NB4 (cell line): ENCODE results near the gene ZBP1.

Experiments used
- DNase-seq: peaks from one replicate; pipeline ENCODE4 v3.0.0; 2010; ENCODE audit warnings: low read depth
- H3K4me3 ChIP-seq: one replicate; pipeline ENCODE4 v1.5.1; 2011; ENCODE audit warnings: mild to moderate bottlenecking, low read depth, low read length, moderate library complexity
- CTCF ChIP-seq: IDR thresholded peaks from one replicate; pipeline ENCODE4 v1.5.1; 2012; ENCODE audit warnings: low read depth, low read length
- MYC ChIP-seq: IDR thresholded peaks from 2 replicates; pipeline ENCODE4 v1.6.1; 2011; ENCODE audit warnings: low read depth, low read length
- POLR2A ChIP-seq: IDR thresholded peaks from 2 replicates; pipeline ENCODE4 v1.6.1; 2011; ENCODE audit warnings: mild to moderate bottlenecking; ENCODE audit not compliant: insufficient read length; ENCODE audit errors: extremely low read depth
- TF ChIP-seq, protein P1 (sequence below): IDR thresholded peaks from 2 replicates; pipeline ENCODE4 v1.6.1; 2011; ENCODE audit warnings: low read depth, low read length

Gene ZBP1

DNA sequence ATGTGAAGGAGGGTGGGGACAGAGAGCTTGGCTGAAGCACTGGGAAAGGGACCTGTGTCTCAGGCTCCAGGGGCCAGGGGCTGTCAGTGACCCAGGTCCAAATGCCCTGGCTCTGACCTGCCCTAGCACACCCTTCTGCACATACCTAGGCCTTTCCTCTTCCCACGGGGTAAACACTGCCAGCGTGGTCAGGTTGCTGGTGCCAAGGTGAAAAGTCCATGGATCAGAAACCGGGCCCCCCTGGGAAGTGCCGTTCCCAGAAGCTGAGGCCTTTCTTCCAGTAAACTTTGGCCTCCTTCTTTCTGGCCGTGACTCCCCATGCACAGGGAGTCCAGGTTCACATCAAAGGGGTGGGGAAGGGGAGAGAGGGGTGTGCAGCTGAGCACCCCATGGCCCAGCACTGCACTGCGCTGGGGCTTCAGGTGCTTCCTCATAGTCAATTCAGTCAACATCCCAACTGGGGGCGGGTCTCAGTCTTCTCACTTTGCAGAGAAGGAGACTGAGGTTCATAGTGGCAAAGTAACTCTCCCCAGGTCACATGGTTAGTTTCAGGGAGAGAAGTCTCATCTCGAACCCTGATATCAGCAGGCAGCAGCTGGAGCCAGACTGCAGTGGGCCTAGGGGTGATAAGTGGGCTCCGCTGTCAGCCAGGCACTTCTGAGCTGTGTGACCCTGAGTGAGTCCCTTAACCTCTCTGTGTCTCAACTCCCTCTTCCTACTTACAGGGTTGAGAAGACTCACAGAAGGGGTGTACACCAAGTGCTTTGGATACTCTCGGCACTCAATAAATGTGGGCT lies 42.3 kb downstream of the ZBP1 start:
- TF ChIP-seq, protein P1, sequence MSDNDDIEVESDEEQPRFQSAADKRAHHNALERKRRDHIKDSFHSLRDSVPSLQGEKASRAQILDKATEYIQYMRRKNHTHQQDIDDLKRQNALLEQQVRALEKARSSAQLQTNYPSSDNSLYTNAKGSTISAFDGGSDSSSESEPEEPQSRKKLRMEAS, result no peak
- TF ChIP-seq CTCF, result no peak
- TF ChIP-seq POLR2A, result no peak
- TF ChIP-seq MYC, result no peak
- DNase-seq, result no peak

DNA sequence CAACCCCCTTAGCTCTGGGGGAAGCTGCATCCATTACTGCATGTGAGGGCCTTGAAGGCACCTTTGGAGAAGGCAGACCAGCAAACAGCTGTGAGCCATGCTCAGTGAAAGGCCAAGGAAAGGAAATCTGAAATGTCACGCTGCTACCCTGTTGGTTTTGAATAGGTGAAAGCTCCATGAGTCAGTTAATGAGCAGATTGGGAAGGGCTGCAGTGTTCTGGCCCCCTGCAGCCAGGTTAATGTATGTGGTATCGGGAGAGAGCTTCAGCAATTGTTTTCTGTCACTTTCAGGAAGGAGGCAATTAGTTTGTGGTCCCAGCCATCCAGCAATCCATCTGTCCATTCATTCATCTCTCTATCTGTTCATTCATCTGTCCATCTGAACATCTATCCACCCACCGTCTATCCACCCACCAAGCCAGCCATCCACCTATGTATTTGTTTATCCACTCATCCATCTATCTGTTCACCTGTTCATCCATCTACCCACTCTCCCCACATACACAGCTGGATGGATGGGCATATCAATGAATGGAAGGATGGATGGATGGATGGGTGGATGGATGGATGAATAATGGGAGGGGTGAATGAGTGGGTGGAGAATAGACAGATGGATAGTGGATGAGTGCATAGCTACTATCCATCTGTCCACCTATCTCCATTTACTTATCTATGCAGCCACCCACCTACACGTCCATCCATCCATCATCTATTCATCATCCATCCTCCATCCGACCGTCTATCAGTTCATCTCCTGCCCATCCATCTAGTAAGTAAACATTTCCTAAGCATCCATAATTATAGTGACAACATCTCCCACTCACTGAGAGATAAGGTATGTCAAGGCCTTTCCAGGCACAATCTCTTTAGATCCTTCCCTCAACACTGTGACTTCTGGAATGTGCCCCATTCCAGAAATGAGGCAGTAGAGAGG lies 43.3 kb downstream of the ZBP1 start:
- no peak overlapping the region for H3K4me3 ChIP-seq
- no peak for TF ChIP-seq POLR2A
- no peak for DNase-seq

More for the DNA sequence above, 42.3 kb downstream of the ZBP1 start:
- no peak overlapping the region for H3K4me3 ChIP-seq

DNA sequence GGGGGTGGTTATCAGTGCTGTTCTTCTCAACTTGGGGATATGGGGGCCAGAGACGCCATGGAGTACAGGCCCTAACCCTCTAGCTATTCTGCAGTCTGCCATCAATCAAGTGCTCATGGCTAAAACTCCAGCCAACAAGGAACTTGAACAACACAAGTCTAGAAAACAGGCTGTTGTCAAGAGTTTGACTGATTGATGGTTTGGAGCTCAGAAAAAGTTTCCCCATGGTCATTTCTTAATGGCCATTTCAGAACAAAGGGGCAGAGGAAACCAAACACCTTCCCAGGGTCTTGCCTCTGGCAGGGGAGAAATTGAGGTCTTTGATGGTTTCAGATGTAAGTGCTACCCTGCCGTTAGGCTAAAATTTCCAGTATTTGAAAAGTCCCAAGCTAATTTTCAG lies 44.2 kb downstream of the ZBP1 start:
- no peak for DNase-seq
- no peak overlapping the region for H3K4me3 ChIP-seq
- TF ChIP-seq MYC (no peak), POLR2A (no peak), CTCF (no peak)
- TF ChIP-seq, protein P1, result no peak

DNA sequence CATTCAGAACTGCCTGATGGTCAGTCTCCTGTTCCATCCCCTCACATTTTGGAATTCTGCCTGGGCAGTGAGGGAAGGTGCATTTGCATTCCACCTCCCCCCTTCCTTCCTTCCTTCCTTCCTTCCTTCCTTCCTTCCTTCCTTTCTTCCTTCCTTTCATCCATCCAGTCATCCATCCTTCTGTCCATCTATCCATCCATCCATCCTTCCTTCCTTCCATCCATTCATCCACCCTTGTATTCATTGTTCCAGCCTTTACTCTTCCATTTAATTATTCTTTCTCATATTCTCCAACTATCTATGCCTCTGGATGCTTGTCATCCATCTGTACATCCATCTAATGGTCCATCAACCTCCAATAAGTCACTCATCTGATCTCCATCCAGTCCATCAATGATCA lies 45.3 kb downstream of the ZBP1 start:
- no peak overlapping the region for H3K4me3 ChIP-seq
- no peak for TF ChIP-seq POLR2A
- TF ChIP-seq CTCF, result no peak
- TF ChIP-seq, protein P1, result no peak
- TF ChIP-seq MYC, result no peak
- no peak for DNase-seq

GRCh38 chr20:57573894-57574293 lies 46.3 kb downstream of the ZBP1 start:
- DNase-seq, result no peak
- TF ChIP-seq, protein P1, result no peak
- TF ChIP-seq CTCF, result peak; percentile 45
- no peak overlapping the region for H3K4me3 ChIP-seq

DNA sequence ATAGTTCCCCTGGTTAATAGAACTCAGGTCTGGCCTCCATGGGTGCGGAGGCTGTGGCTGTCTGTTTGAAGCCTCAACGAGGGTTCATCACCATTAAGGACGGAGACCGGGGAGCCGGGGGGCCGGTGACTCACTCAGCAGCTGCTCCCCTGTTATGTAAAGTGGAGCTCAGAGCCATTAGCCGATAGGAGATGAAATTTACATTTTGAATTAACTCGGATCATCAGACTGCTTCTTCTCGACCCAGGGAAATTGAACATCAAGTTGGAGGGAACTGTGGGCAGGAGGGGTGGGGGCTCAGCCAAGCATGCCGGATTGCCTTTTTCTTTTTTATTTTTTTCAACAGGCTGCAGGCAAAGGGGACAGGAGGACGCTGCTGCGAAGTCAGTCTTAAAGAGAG lies 47.0 kb downstream of the ZBP1 start:
- TF ChIP-seq CTCF (no peak), POLR2A (no peak), MYC (no peak)
- TF ChIP-seq, protein P1, result no peak
- DNase-seq, result no peak

More for the DNA sequence above, 47.0 kb downstream of the ZBP1 start:
- no peak overlapping the region for H3K4me3 ChIP-seq
